Neural crest cell (in vitro differentiated cells): ENCODE measurements around the gene DIPK1A. TPM values are rescaled to one million over a fixed set of nuclear protein-coding genes. Genes with fewer than 3 reads are reported as not detected.
A peak's percentile ranks its signal among the peaks of the same experiment; 100 is the strongest.

Source experiments
- DNase-seq: peaks from one replicate; pipeline ENCODE4 v3.0.0; 2021; ENCODE audit warnings: low read depth, mixed read lengths, low spot score
- H3K27ac Mint-ChIP-seq: one replicate; pipeline ENCODE4 v1.8.0; 2021; ENCODE audit warnings: mild to moderate bottlenecking, mixed read lengths; ENCODE audit not compliant: unreplicated experiment
- H3K27me3 Mint-ChIP-seq: 2 replicates; pipeline ENCODE4 v1.8.0; 2021; ENCODE audit warnings: low read depth, mild to moderate bottlenecking, mixed read lengths
- H3K36me3 Mint-ChIP-seq: 2 replicates; pipeline ENCODE4 v1.8.0; 2021; ENCODE audit warnings: low read depth, mild to moderate bottlenecking, mixed read lengths
- H3K4me1 Mint-ChIP-seq: 2 replicates; pipeline ENCODE4 v1.8.0; 2021; ENCODE audit warnings: mixed read lengths
- H3K4me3 Mint-ChIP-seq: one replicate; pipeline ENCODE4 v1.8.0; 2021; ENCODE audit warnings: mild to moderate bottlenecking, mixed read lengths
- H3K9me3 Mint-ChIP-seq: 2 replicates; pipeline ENCODE4 v1.8.0; 2021; ENCODE audit warnings: mixed read lengths
- CTCF ChIP-seq: fragments of 200-600 bp; sonication (generic); conservative IDR thresholded peaks from 2 replicates; pipeline ENCODE4 v1.5.0; 2021; ENCODE audit warnings: antibody characterized with exemption, mild to moderate bottlenecking
- total RNA-seq: library from RNA; stranded (reverse); gene quantifications from 2 replicates; pipeline ENCODE4 v1.2.1, GENCODE V29; 2021

Gene DIPK1A
- total RNA-seq, 1 donor from 2014 or later = 2.3 TPM

DNA sequence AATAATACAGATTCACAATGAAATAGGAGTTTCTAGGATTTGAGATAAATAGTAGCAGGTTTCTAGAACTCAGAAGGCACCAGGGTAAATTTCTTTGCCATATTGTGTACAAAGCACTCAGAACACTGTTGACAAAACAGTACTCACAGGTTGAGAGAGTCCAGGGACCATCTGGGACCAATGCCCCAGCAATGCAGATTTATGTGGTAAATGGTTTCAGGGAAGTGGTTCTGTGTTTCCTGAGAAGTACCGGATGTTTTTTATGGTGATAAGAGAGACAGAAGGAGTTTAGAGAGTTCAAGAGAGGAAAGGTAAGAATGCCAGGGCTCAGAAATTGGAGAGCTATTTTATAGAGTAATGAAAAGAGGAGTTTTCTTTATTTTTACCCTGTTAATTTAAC is 29.6 kb upstream of the DIPK1A start:
- Mint-ChIP-seq H3K27ac (peak overlapping the region; percentile 82), H3K9me3 (no peaks in the 10 kb centered on the region), H3K27me3 (peaks cover 5% of the 10 kb centered on the region), H3K4me1 (no peaks in the 10 kb centered on the region), H3K4me3 (no peak overlapping the region), H3K36me3 (no peaks in the 10 kb centered on the region)
- no peak for TF ChIP-seq CTCF
- DNase-seq = no peak

DNA sequence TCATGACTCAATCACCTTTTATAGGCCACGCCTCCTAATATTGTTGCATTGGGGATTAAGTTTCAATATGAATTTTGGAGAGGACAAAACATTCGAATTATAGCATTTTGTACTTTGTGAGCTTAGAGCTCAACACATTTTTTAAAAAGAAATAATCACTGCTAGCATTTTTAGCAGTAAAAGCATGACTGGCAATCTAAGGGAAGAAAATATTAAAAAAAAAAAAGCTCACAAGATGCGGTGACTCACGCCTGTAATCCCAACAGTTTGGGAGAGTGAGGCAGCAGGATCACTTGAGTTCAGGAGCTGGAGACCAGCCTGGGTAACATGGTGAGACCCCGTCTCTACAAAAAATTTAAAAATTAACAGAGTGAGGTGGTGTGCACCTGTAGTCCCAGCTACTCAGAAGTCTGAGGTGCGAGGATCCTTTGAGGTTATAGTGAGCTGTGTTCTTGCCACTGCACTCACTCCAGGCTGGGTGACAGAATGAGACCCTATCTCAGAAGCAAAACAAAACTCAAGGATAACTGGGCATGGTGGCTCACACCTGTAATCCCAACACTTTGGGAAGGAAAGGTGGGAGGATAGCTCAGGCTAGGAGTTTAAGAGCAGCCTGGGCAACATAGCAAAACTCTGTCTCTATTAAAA is 28.8 kb upstream of the DIPK1A start:
- DNase-seq = no peak
- no peaks in the 10 kb centered on the region for H3K9me3 Mint-ChIP-seq
- no peaks in the 10 kb centered on the region for H3K36me3 Mint-ChIP-seq
- H3K4me3 Mint-ChIP-seq = no peak overlapping the region
- no peak for TF ChIP-seq CTCF
- peaks cover 2% of the 10 kb centered on the region for H3K27me3 Mint-ChIP-seq
- no peak overlapping the region for H3K27ac Mint-ChIP-seq
- no peaks in the 10 kb centered on the region for H3K4me1 Mint-ChIP-seq

- Mint-ChIP-seq H3K4me3 (no peak overlapping the region), H3K9me3 (no peaks in the 10 kb centered on the region), H3K27ac (no peak overlapping the region), H3K36me3 (no peaks in the 10 kb centered on the region), H3K4me1 (no peaks in the 10 kb centered on the region), H3K27me3 (peaks cover 4% of the 10 kb centered on the region)
- no peak for TF ChIP-seq CTCF
- no peak for DNase-seq
These were observed 28.0 kb upstream of the DIPK1A start for GRCh38 chr1:92989253-92989652.

- peaks cover 3% of the 10 kb centered on the region for H3K36me3 Mint-ChIP-seq
- H3K27ac Mint-ChIP-seq = no peak overlapping the region
- peaks cover 3% of the 10 kb centered on the region for H3K9me3 Mint-ChIP-seq
- DNase-seq = no peak
- peaks cover 6% of the 10 kb centered on the region for H3K27me3 Mint-ChIP-seq
- TF ChIP-seq CTCF = no peak
- H3K4me3 Mint-ChIP-seq = no peak overlapping the region
- no peaks in the 10 kb centered on the region for H3K4me1 Mint-ChIP-seq
These were observed 26.2 kb upstream of the DIPK1A start for GRCh38 chr1:92987462-92987861.

DNA sequence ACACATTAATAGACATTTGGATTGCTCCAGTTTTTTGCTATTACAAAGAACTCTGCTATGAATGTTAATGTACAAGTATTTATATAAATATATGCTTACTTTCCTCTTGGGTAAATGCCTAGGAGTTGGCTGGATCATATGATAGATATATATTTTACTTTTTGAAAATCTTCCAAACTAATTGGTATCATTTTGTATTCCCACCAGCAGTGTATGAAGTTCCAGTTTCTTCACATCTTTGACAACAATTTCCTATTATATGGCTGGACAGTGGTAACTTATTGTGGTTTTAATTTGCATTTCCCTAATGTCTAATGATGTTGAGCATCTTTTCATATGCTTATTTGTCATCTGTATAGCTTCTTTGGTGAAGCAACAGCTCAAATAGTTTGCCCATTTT is 23.8 kb upstream of the DIPK1A start:
- H3K4me1 Mint-ChIP-seq = no peaks in the 10 kb centered on the region
- H3K36me3 Mint-ChIP-seq = peaks cover 3% of the 10 kb centered on the region
- peaks cover 6% of the 10 kb centered on the region for H3K27me3 Mint-ChIP-seq
- H3K9me3 Mint-ChIP-seq = peaks cover 3% of the 10 kb centered on the region
- no peak for TF ChIP-seq CTCF
- no peak overlapping the region for H3K27ac Mint-ChIP-seq
- DNase-seq = no peak
- H3K4me3 Mint-ChIP-seq = no peak overlapping the region
